GM13977 (cell line): ENCODE measurements around the gene FAHD1.
A peak's percentile ranks its signal among the peaks of the same experiment; 100 is the strongest.

ENCODE experiments used
- DNase-seq: peaks from one replicate; pipeline ENCODE4 v3.0.0; 2012; ENCODE audit warnings: low spot score
- in situ Hi-C: fragments of 300-500 bp; cut with MboI; formaldehyde crosslinking; loops from one replicate; pipeline ENCODE4 v1.12.0; 2022; ENCODE audit warnings: low sequenced_read_pairs, low pct_unique_long_range_greater_than_20kb, mixed read lengths, inconsistent platforms; ENCODE audit not compliant: unreplicated experiment
- TF ChIP-seq, protein P1 (sequence below): IDR thresholded peaks from 2 replicates; pipeline ENCODE4 v1.5.1; 2012; ENCODE audit warnings: mild to moderate bottlenecking, control low read depth; ENCODE audit not compliant: insufficient read depth; ENCODE audit errors: extremely low read depth, missing control alignments

The FAHD1 gene

DNA sequence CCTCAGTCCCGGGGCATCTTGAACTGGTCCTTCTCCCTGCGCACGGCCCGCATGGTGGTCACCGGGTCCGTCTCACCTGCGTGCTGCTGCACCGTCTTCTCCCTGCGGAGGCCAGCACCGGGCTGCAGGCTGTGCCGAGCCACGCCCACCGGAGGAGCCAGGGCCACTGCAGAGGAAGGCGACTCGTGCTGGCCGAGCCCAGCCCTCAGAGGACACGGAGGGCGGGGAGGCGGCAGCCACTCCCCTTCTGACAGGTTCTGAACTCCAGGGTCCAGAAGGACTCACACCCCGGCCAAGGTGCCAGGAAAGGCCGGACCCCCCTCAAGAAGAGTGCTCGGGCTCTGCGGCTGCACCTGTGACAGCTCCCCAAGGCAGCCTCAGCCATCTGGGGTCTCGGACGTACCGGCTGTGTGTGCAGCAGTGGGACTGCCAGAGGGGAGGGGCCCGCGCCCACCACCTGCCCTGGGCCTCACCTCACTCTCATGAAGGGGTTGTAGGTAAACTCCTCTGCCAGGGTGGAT lies 17.7 kb upstream of the FAHD1 start:
- in situ Hi-C loops, result no loop called here
- DNase-seq, result no peak
- TF ChIP-seq, protein P1, sequence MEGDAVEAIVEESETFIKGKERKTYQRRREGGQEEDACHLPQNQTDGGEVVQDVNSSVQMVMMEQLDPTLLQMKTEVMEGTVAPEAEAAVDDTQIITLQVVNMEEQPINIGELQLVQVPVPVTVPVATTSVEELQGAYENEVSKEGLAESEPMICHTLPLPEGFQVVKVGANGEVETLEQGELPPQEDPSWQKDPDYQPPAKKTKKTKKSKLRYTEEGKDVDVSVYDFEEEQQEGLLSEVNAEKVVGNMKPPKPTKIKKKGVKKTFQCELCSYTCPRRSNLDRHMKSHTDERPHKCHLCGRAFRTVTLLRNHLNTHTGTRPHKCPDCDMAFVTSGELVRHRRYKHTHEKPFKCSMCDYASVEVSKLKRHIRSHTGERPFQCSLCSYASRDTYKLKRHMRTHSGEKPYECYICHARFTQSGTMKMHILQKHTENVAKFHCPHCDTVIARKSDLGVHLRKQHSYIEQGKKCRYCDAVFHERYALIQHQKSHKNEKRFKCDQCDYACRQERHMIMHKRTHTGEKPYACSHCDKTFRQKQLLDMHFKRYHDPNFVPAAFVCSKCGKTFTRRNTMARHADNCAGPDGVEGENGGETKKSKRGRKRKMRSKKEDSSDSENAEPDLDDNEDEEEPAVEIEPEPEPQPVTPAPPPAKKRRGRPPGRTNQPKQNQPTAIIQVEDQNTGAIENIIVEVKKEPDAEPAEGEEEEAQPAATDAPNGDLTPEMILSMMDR, result no peak

DNA sequence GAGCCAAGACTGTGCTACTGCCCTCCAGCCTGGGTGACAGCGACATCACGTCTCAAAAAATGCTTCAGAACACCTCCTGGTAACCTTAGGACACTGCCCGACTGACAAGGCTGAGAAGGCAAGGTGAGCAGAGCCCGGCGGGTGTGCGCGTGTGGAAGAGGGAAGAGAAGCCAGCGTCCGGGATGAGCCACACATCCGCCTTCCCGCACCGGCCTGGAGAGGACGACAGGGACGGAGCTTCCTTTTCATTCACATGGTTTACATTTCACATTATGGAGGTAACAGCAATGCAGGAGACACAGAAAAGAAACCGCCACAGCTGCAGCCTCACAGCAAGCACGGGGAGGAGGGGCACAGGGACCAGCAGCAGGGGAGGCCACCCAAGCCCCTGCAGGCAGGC lies 16.9 kb upstream of the FAHD1 start:
- DNase-seq, result no peak
- TF ChIP-seq, protein P1, result no peak
- in situ Hi-C loops, result no loop called here

DNA sequence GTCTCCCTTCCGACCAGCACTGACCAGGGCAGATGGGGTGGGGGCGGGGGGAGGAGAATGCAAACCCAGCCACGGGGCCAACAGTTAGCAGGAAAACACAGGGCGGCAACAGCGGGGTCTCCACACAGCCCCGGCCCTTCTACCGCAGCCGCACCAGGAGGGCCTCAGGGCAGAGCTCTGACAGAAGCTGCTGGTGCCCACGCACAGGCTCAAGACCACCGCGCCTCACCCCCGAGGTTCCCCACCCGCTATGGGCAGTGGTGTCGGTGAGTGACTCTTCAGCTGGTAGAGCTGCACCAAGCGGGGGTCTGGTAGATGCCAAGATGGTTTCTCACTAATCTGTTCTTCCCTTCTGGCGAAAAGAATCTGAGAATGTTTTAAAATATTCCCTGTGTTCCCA lies 16.5 kb upstream of the FAHD1 start:
- in situ Hi-C loops, result no loop called here
- TF ChIP-seq, protein P1, result no peak
- no peak for DNase-seq

DNA sequence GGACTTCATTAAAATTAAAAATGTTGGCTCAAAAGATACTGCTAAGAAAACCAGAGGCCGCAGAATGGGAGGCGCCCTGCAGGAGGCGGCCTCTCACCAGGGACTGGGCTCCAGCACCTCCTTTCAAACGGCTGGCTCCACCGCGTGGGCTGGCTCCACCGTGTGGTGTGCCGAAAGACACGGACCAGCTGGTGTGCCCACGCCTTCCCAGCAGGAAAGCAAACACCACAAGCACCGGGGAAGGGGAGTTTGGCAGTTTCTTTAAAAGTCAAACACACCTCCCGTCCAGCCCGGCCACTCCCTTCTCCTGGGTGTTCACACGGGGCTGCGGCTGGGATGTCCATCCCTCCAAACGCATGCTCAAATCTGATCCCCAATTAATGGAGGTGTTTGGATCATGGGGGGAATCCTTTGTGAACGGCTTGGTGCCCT lies 14.3 kb upstream of the FAHD1 start:
- in situ Hi-C loops, result no loop called here
- DNase-seq, result no peak
- TF ChIP-seq, protein P1, result peak; percentile 54

DNA sequence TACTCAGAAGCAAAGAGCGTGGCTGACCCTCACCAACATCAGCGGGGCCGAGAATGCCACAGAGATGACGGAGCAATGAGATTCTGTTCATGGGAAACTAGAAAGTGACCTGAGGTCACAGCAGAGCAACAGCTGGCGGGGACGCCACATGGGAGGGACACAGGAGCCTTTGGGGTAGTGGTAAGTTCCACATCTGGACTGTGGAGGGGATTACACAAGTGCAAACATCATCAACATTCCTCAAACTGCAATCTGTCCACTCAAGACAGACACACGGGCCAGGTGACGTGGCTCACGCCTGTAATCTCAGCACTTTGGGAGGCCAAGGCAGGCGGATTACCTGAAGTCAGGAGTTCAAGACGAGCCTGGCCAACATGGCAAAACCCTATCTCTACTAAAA lies 11.5 kb upstream of the FAHD1 start:
- DNase-seq, result no peak
- in situ Hi-C loops, result no loop called here
- TF ChIP-seq, protein P1, result no peak

DNA sequence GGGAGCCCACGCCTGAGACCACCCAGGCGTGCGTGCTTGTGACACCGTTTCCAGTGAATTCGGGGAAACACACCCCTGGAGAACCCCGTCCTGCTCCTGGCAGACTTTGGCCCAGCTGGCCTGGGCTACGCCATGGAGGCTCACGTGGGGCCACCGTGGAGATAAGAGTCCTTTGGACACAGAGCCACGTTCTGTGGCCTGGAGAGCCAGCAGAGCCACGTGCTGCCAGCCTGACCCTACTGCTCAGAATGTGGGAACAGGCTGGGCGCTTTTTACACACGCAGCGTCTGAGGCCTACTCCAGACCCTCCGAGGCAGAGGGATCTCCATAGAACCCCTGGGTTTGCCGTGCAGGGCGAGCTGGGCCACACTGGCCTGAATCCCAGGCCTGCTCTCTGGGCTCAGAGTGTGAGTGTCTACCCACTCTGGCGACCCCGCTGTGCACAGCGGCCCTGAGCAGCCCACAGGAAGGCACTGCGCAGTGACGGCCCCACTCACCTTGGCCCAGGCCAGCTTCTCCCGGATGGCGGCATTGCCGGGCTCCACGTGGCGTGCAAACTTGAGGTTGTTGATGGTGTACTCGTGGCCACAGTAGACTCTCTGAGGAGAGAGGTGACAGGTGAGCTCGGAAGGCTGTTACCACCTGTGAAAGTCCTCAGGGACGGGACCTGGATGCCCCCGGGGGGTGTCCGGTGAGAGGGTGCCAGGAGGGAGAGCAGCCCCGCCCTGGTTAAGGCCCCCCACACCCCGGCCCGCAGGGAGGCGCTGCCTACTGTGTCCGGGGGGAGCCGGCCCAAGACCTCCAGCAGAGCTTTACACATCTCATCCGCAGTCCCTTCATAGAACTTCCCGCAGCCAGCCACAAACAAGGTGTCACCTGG lies 10.4 kb upstream of the FAHD1 start:
- TF ChIP-seq, protein P1, result no peak
- in situ Hi-C loops, result no loop called here
- no peak for DNase-seq
